ENCODE results near the gene ATRX. TPM values are rescaled to one million over a fixed set of nuclear protein-coding genes. Genes with fewer than 3 reads are reported as not detected.
"Not testable (repeated sequence)": the region's sequence is repeated elsewhere in the genome, so short reads cannot be mapped to it uniquely, and the experiment has no call there.

ATRX gene
- total RNA-seq, 2 donors from 2014 or later: 49.3 to 110 TPM

- TF ChIP-seq POLR2A (IDR thresholded peaks at IDR 0.05) (no peak), CTCF (IDR thresholded peaks at IDR 0.05) (no peak), POLR2AphosphoS5 (IDR thresholded peaks at IDR 0.05) (no peak)
- H3K27ac ChIP-seq: no peak overlapping the region
- H3K27me3 ChIP-seq (replicated peaks; ENCODE audit: insufficient read depth): no peaks in the 10 kb centered on the region
- intact Hi-C loops (cut with DNase I): no loop called here
- WGBS: 100% methylated on average over 2 of the region's 2 CpGs
- H3K4me3 ChIP-seq: no peak overlapping the region
- H3K4me1 ChIP-seq (replicated peaks): no peaks in the 10 kb centered on the region
- no peaks in the 10 kb centered on the region for H3K36me3 ChIP-seq
- H3K9me3 ChIP-seq: no peaks in the 10 kb centered on the region
- DNase-seq (ENCODE audit: low spot score): no peak
Measured at GRCh38 chrX:77565278-77565677, 220.7 kb downstream of the ATRX start.

- Histone ChIP-seq H3K27ac (no peak overlapping the region), H3K27me3 (replicated peaks; ENCODE audit: insufficient read depth) (no peaks in the 10 kb centered on the region), H3K4me1 (replicated peaks) (no peaks in the 10 kb centered on the region), H3K36me3 (no peaks in the 10 kb centered on the region), H3K9me3 (no peaks in the 10 kb centered on the region), H3K4me3 (no peak overlapping the region)
- 93% methylated on average over 1 of the region's 1 CpG for WGBS
- intact Hi-C loops (cut with DNase I): no loop called here
- DNase-seq (ENCODE audit: low spot score): no peak
- TF ChIP-seq CTCF (IDR thresholded peaks at IDR 0.05) (no peak), POLR2AphosphoS5 (IDR thresholded peaks at IDR 0.05) (no peak), POLR2A (IDR thresholded peaks at IDR 0.05) (no peak)
Measured at GRCh38 chrX:77564823-77565222, 221.2 kb downstream of the ATRX start.

GRCh38 chrX:77561372-77561771, 224.6 kb downstream of the ATRX start:
- DNase-seq (ENCODE audit: low spot score): no peak
- TF ChIP-seq POLR2A (IDR thresholded peaks at IDR 0.05): no peak
- no peak for TF ChIP-seq CTCF (IDR thresholded peaks at IDR 0.05)
- TF ChIP-seq POLR2AphosphoS5 (IDR thresholded peaks at IDR 0.05): no peak
- intact Hi-C loops (cut with DNase I): no loop called here
- no peaks in the 10 kb centered on the region for H3K9me3 ChIP-seq
- no peak overlapping the region for H3K4me3 ChIP-seq
- H3K27ac ChIP-seq: no peak overlapping the region
- 86% methylated on average over 2 of the region's 2 CpGs for WGBS
- no peaks in the 10 kb centered on the region for H3K4me1 ChIP-seq (replicated peaks)
- H3K36me3 ChIP-seq: no peaks in the 10 kb centered on the region
- no peaks in the 10 kb centered on the region for H3K27me3 ChIP-seq (replicated peaks; ENCODE audit: insufficient read depth)

GRCh38 chrX:77556276-77556675, 229.7 kb downstream of the ATRX start:
- DNase-seq (ENCODE audit: low spot score): no peak
- no peak overlapping the region for H3K4me3 ChIP-seq
- H3K27me3 ChIP-seq (replicated peaks; ENCODE audit: insufficient read depth): no peaks in the 10 kb centered on the region
- TF ChIP-seq POLR2AphosphoS5 (IDR thresholded peaks at IDR 0.05): no peak
- TF ChIP-seq POLR2A (IDR thresholded peaks at IDR 0.05): no peak
- no peak for TF ChIP-seq CTCF (IDR thresholded peaks at IDR 0.05)
- H3K36me3 ChIP-seq: no peaks in the 10 kb centered on the region
- no peaks in the 10 kb centered on the region for H3K4me1 ChIP-seq (replicated peaks)
- H3K27ac ChIP-seq: no peak overlapping the region
- intact Hi-C loops (cut with DNase I): no loop called here
- H3K9me3 ChIP-seq: no peaks in the 10 kb centered on the region

GRCh38 chrX:77548751-77549150, 237.3 kb downstream of the ATRX start:
- Histone ChIP-seq H3K27ac (no peak overlapping the region), H3K4me1 (replicated peaks) (no peaks in the 10 kb centered on the region), H3K9me3 (no peaks in the 10 kb centered on the region), H3K27me3 (replicated peaks; ENCODE audit: insufficient read depth) (no peaks in the 10 kb centered on the region), H3K4me3 (no peak overlapping the region), H3K36me3 (no peaks in the 10 kb centered on the region)
- intact Hi-C loops (cut with DNase I): no loop called here
- WGBS: 34% methylated on average over 2 of the region's 2 CpGs
- DNase-seq (ENCODE audit: low spot score): no peak
- TF ChIP-seq CTCF (IDR thresholded peaks at IDR 0.05) (no peak), POLR2A (IDR thresholded peaks at IDR 0.05) (no peak), POLR2AphosphoS5 (IDR thresholded peaks at IDR 0.05) (no peak)

- H3K36me3 ChIP-seq; intact Hi-C loops (cut with DNase I): not testable (repeated sequence)
- WGBS: 100% methylated on average over 2 of the region's 2 CpGs
Measured at GRCh38 chrX:77539778-77540177, 246.2 kb downstream of the ATRX start.

GRCh38 chrX:77531261-77531660, 254.8 kb downstream of the ATRX start:
- H3K9me3 ChIP-seq; H3K36me3 ChIP-seq; DNase-seq (ENCODE audit: low spot score); H3K27ac ChIP-seq; H3K27me3 ChIP-seq (replicated peaks; ENCODE audit: insufficient read depth); H3K4me3 ChIP-seq; intact Hi-C loops (cut with DNase I); H3K4me1 ChIP-seq (replicated peaks): not testable (repeated sequence)
- 100% methylated on average over 2 of the region's 2 CpGs for WGBS

More at GRCh38 chrX:77539778-77540177, 246.2 kb downstream of the ATRX start:
- not testable (repeated sequence) for DNase-seq (ENCODE audit: low spot score); H3K27ac ChIP-seq; H3K27me3 ChIP-seq (replicated peaks; ENCODE audit: insufficient read depth); H3K9me3 ChIP-seq; H3K4me1 ChIP-seq (replicated peaks); H3K4me3 ChIP-seq
